ENCODE measurements around the gene CCSER1. TPM values are rescaled to one million over a fixed set of nuclear protein-coding genes. Genes with fewer than 3 reads are reported as not detected.

The CCSER1 gene
- total RNA-seq, 1 experiment from 2014 or later: not detected

DNA sequence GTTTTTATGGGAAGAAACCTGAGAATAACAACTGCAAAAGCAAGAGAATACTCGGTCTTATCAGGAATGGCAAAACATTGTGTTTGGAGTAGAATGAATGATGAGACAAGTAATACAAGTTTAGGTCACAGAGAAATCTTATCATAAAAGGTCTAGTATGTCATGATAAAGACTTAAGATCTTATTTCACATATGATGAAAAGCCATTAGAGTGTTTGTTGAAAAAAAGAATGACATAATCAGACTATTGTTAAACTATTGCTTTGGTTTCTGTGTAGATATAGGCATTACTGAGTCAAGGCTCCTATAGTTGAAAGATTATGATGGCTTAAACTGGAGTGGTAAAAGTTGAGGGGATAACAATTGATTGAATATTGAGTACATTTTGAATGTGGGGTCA lies 603.6 kb downstream of the CCSER1 start:
- Histone ChIP-seq H3K27me3 (no peaks in the 10 kb centered on the region), H3K4me3 (no peak overlapping the region), H3K9me3 (no peaks in the 10 kb centered on the region), H3K36me3 (no peaks in the 10 kb centered on the region)
- no peak for DNase-seq

DNA sequence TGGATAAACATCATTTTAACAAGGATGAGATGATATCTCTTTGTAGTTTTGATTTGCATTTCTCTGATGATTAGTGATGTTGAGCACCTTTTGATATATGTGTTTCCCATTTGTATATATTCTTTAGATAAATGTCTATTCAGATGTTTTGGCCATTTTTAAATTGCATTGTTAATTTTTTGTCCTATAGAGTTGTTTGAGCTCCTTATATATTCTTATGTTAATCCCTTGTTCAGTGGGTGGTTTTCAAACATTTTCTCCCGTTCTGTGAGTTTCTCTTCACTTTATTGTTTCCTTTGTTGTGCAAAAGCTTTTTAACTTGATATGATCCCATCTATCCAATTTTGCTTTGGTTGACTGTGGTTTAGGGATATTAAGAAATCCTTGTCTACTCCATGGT lies 606.0 kb downstream of the CCSER1 start:
- DNase-seq: no peak
- Histone ChIP-seq H3K4me3 (no peak overlapping the region), H3K27me3 (no peaks in the 10 kb centered on the region), H3K9me3 (no peaks in the 10 kb centered on the region), H3K36me3 (no peaks in the 10 kb centered on the region)

DNA sequence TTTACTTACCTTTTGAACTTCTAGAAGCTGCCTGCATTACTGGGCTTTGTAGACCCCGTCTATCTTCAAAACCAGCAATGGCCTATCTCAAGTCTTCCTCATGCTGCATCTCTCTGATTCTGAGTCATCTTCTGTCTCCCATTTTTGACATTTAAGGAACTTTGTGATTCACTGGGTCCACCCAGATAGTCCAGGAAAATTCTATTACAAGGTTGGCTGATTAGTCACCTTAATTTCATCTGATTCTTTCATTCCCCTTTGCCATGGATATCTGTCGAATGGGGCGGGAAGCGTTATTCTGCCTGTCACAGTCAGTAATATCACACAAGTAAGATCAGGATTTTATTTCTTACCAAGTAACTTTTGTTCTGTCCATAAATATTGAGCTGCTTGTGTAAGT lies 618.0 kb downstream of the CCSER1 start:
- no peak for DNase-seq

DNA sequence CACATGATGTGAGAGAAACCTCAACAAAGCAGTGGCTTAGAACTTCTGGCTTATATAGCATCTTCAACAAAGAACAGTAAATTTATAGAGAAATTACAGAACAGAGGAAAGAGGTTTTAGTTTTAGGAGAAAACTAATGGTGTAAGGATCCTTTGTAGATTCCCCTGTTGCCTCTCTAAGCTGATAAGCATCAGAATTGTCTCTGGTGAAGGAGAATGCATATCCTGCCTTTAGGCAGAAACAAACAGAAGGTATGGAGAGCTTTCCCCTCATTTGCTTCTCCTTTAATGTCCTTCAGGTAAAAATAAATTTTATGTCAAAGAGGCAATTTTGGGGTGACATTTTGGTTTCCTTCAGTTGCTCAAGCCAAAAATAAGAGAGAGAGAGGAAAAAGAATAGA lies 625.9 kb downstream of the CCSER1 start:
- Histone ChIP-seq H3K27me3 (no peaks in the 10 kb centered on the region), H3K4me3 (no peak overlapping the region), H3K36me3 (no peaks in the 10 kb centered on the region), H3K9me3 (no peaks in the 10 kb centered on the region)
- DNase-seq: no peak

More for the DNA sequence above, 618.0 kb downstream of the CCSER1 start:
- Histone ChIP-seq H3K36me3 (no peaks in the 10 kb centered on the region), H3K27me3 (no peaks in the 10 kb centered on the region), H3K4me3 (no peak overlapping the region), H3K9me3 (no peaks in the 10 kb centered on the region)

DNA sequence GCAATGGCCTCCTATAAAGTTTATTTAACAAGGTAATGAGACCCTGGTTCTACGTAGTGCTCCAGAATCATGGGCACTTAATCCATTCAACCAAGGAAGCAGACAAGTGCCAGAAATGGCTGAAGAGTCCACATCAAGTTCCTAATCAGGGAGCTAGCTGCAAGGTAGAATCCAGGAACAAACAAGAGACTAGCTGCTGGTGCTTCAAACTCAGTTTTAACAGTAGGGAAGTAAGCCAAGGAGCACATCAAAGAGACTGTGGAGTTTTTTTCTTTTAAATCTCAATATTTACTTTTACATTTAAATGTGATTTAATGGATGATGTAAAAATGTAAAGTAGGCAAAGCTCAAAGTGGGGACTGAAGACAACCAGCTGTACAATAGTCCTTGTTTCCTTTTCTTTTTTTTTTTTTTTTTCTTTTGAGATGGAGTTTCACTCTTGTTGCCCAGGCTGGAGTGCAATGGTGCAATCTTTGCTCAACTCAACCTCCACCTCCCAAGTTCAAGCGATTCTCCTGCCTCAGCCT lies 630.4 kb downstream of the CCSER1 start:
- Histone ChIP-seq H3K27me3 (no peaks in the 10 kb centered on the region), H3K4me3 (no peak overlapping the region)

DNA sequence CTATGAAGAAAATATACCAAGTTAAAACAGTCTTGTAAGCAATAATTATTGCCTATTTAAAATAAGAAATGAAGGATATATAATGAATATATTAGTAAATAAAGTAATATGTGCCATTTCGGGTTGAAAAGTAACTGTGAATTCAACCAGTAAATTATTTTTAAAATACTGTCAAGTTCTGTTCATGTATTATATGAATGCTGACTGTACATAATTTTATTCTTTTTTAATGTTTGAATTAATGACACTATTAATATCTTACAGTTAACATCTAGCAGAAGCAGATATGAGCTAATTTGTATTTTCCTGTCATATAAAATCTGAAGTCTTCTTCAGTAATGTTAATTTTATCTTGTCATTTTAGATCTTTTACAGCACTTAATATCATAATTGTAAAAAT lies 632.9 kb downstream of the CCSER1 start:
- no peaks in the 10 kb centered on the region for H3K27me3 ChIP-seq
- no peak for DNase-seq
- no peaks in the 10 kb centered on the region for H3K9me3 ChIP-seq
- no peaks in the 10 kb centered on the region for H3K36me3 ChIP-seq
- H3K4me3 ChIP-seq: no peak overlapping the region

More for the DNA sequence above, 630.4 kb downstream of the CCSER1 start:
- no peak for DNase-seq
- no peaks in the 10 kb centered on the region for H3K9me3 ChIP-seq
- no peaks in the 10 kb centered on the region for H3K36me3 ChIP-seq

DNA sequence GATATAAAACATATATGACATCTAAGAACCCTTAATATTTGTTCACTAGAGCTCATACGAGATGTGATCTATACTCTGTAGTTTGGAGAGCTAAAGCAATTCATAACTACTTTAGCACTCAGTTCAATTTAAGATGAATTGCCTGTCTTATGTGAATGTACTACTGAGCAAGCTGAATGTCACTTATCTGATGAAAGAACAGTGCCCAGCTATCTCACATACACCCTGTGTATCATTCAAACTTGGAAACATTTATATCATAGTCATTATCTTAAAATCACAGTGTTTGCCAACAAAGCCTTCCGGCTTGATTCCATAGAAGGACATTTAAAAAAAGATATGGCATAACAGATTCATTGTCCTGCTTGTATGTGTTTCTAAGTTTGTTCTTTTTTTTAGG lies 639.6 kb downstream of the CCSER1 start:
- no peaks in the 10 kb centered on the region for H3K27me3 ChIP-seq
- H3K36me3 ChIP-seq: no peaks in the 10 kb centered on the region
- no peaks in the 10 kb centered on the region for H3K9me3 ChIP-seq
- DNase-seq: no peak
- H3K4me3 ChIP-seq: no peak overlapping the region

DNA sequence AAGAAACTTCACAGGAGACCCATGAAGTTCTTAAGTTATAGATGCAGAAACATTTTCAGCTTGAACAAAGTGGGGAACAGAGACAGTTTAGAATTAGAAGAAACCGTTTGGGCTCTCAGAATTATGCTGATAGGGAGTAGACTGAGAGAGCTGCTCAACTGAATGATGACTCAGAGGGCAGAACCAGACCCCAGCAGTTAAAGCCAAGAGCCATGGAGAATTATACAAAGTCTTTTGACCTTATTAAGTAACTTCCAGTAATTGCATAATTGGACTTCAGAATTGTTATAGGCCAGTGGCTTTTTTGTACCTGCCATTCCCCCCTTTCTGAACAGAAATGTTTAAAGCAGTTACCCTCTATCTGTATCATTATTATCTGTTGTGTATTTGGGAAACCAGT lies 642.1 kb downstream of the CCSER1 start:
- H3K27me3 ChIP-seq: no peaks in the 10 kb centered on the region
- no peaks in the 10 kb centered on the region for H3K36me3 ChIP-seq
- no peak overlapping the region for H3K4me3 ChIP-seq
- DNase-seq: no peak
- no peaks in the 10 kb centered on the region for H3K9me3 ChIP-seq

DNA sequence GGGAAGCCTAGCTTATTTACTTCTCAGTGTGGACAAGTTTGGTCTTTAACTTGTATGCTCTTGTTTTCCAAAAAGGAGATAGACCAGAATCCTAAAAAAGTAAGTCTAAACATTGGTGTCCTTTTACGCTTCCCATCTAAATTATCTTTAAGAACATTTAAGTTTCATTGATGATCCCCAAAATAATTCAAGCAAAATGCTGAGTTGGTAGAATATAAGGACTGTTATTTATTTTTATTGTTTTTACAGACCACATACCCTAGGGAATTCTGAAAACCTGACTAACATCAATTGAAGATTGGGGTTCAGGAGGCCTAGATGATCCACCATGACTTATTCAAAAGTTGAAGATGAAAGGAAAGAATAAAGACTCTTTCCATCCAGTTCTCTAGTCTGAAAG lies 653.0 kb downstream of the CCSER1 start:
- Histone ChIP-seq H3K4me3 (no peak overlapping the region), H3K27me3 (no peaks in the 10 kb centered on the region), H3K9me3 (no peaks in the 10 kb centered on the region), H3K36me3 (no peaks in the 10 kb centered on the region)
- no peak for DNase-seq

DNA sequence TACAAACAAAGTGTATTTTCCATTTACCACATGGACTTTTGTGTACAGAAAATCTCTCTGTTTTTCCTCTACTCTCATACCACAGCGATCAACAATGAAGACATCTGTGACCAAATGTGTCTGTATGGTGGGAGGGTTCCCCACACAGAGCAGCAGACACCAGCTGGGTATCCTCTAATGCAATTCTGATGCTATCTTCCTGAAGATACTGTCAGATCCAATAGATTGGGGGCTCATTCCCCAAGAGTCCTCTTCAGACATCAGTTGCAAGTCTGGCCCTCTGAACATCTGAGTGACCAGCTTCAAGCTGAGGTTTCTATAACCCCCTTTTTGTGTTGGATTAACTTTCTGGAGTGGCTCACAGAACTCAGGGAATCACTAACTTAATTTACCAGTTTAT lies 659.4 kb downstream of the CCSER1 start:
- Histone ChIP-seq H3K36me3 (no peaks in the 10 kb centered on the region), H3K4me3 (no peak overlapping the region), H3K27me3 (no peaks in the 10 kb centered on the region), H3K9me3 (no peaks in the 10 kb centered on the region)
- DNase-seq: no peak

DNA sequence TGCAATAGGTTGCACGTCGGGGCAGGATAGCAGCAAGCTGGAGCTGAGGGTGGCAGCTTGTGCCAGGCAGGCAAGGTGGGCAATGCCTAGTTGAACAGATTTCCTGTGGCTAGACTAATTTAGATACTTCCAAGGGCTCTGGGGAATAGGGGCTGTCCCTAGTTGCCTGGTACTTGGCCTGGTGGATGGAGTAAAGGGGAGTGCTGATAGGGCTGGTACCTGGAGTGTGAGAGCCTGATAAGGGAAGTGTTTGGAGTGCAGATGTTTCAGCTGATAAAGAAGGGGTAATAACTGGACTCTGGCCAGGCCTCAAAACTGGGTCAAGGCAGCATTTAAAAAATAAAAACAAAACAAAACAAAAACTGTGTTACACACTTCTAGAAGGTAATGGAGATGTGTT lies 665.5 kb downstream of the CCSER1 start:
- Histone ChIP-seq H3K36me3 (no peaks in the 10 kb centered on the region), H3K27me3 (no peaks in the 10 kb centered on the region), H3K9me3 (no peaks in the 10 kb centered on the region), H3K4me3 (no peak overlapping the region)
- no peak for DNase-seq

DNA sequence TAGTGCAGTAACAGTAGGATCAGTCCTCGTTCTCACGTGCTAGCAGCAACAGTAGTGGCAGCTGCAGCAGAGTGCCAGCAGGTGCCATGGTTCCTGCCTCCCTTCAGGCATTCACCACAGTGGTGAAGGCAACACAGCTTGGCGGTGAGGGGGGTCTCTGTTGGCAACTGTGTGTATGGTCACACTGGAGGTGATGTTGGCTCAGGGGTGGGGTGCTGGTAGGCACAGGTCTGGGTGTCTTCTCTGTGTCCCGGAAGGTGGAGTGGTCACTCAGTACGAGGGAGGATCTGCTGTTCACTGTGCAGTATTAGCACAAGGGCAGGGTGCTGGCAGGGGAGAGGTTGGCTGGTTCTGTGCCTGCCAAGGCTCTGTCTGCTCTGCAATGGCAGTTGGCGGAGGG lies 671.8 kb downstream of the CCSER1 start:
- Histone ChIP-seq H3K36me3 (no peaks in the 10 kb centered on the region), H3K27me3 (no peaks in the 10 kb centered on the region), H3K9me3 (no peaks in the 10 kb centered on the region), H3K4me3 (no peak overlapping the region)
- no peak for DNase-seq

DNA sequence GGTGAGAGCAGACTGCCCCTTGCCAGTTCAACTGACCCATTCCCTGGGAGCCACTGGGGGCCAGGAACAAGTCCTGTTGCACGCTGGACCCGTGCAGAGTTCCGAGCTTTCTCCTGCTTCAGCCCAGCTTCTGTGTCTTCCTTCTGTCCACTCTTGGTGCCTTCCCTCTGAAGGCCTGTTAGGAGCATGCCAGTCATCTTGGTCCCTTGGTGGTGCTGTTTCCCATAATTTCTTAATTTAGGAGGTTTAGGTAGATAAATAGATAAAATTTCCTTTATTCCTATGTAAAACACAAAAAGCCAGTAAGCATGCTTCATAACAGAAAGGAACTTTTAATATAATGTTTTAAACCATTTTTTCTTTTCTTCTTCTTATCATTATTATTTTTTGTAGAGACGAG lies 672.7 kb downstream of the CCSER1 start:
- Histone ChIP-seq H3K36me3 (no peaks in the 10 kb centered on the region), H3K4me3 (no peak overlapping the region), H3K9me3 (no peaks in the 10 kb centered on the region), H3K27me3 (no peaks in the 10 kb centered on the region)
- DNase-seq: no peak

DNA sequence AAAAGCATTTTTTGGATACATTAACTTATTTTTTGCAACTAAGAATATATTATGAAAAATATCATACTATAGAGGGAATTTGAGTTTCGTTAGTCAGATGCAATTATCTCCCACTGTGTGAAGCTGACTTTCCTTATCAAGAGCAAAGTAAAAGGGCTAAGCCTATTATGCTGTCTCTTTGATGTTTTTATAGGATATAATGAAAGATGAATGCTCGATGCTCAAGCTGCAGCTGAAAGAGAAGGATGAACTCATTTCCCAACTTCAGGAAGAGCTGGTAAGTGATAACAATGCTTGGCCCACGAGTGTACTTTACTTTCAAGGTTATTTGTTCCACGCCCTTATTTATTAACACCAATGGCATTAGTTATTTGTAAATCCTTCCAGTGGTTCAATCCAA lies 688.4 kb downstream of the CCSER1 start:
- no peaks in the 10 kb centered on the region for H3K36me3 ChIP-seq
- H3K4me3 ChIP-seq: no peak overlapping the region
- no peak for DNase-seq
- H3K27me3 ChIP-seq: no peaks in the 10 kb centered on the region
- no peaks in the 10 kb centered on the region for H3K9me3 ChIP-seq

DNA sequence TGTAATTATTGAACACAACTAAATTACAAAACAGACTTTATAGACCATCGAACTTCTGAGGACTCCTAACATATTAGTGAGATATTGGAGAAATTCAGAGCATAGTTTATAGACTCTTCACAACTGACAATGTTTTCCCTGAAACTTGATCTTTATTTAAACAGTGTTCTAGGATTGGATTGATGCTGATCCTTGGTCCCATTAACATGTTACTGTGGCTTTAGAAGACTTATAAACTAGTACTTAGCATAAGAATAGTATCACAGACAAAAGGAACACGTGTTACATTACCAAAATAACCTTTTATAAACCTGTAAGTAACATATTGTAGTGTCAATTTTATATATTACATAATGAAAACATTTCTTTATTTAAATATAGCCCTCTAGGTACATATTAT lies 689.6 kb downstream of the CCSER1 start:
- H3K27me3 ChIP-seq: no peaks in the 10 kb centered on the region
- no peaks in the 10 kb centered on the region for H3K36me3 ChIP-seq
- H3K9me3 ChIP-seq: no peaks in the 10 kb centered on the region
- H3K4me3 ChIP-seq: no peak overlapping the region
- no peak for DNase-seq

DNA sequence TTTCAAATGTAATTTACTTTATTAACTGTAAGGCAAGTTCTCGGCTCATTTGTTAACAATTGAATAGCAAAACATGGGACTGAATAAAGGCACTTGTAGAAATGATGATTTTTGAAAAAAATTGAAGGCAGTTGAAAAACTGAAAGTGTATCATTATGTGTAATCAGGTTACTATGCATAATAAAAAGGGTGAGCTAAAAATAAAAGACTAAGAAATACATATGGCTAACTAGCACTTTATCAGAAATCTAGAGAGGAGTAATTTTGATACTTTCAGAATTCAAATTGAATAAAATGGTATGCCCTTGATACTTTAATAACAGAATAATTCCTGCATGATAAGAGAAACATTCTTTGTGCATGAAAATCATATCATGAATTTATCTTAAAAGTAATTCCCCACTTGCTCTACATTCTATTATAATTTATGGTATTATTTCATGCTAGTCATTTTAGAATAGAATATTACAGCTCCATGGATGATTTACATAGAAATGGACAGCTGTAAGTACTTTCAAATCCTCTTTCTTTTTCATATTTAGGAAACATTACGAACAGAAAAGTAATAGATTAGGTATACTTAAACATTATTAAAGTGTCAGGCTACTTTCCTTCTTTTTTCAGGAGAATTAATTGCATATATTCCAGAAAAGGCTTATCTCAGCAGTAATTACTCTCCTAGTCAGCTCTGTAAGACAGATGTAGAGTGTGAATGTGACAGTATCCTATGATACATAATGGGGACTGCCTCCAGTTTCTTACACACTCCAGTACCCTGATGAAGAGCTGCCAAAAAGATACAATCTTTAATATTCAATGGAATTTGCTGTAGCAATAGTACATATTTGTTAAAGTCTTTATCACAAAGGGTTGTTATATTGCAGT lies 697.3 kb downstream of the CCSER1 start:
- H3K4me3 ChIP-seq: no peak overlapping the region
- H3K36me3 ChIP-seq: no peaks in the 10 kb centered on the region
- no peaks in the 10 kb centered on the region for H3K27me3 ChIP-seq
- no peak for DNase-seq
- H3K9me3 ChIP-seq: no peaks in the 10 kb centered on the region

DNA sequence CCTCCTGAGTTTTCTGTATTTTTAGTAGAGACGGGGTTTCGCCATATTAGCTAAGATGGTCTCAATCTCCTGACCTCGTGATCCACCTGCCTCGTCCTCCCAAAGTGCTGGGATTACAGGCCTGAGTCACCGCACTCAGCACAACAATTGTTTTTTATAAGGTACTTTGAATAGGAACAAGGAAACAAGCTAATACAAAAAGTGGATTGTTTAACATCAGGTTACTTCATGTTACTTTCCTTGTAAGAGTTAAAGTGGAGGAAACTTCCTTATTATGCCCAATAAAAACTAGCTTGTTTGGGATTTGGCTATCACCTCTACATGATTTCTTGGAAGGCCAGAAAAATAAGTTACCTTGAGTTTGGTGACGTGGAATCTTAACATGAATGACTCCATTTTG lies 698.7 kb downstream of the CCSER1 start:
- Histone ChIP-seq H3K27me3 (no peaks in the 10 kb centered on the region), H3K4me3 (no peak overlapping the region), H3K9me3 (no peaks in the 10 kb centered on the region), H3K36me3 (no peaks in the 10 kb centered on the region)
- no peak for DNase-seq

DNA sequence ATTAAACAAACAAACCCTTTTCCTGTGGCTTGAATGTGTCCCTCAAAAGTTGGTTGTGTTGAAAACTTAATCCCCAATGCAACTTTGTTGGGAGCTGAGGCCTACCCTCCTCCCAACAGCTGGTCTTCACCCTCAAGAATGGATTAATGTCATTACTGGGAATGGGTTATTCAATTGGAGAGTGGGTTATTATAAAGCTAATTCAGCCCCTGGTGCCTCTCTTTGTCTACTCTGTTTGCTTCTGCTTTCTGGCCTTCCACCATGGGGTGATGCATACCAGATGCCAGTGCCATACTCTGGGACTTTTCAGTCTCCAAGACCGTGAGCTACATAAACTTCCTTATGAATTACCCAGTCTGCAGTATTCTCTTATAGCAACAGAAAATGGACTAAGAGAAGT lies 706.5 kb downstream of the CCSER1 start:
- DNase-seq: no peak
- Histone ChIP-seq H3K36me3 (no peaks in the 10 kb centered on the region), H3K27me3 (no peaks in the 10 kb centered on the region), H3K4me3 (no peak overlapping the region), H3K9me3 (no peaks in the 10 kb centered on the region)
